Coronary artery (tissue), 2 donors: Measurements from ENCODE around the gene UVRAG.

ENCODE experiments used
- DNase-seq: peaks from one replicate; pipeline ENCODE4 v3.0.0-alpha.2; 2017; ENCODE audit warnings: low spot score
- H3K27ac ChIP-seq, 2 donors: fragments of 200-600 bp; sonication (generic); one replicate each; pipeline ENCODE4 v1.5.1; 2016 to 2019
- H3K4me3 ChIP-seq: fragments of 200-600 bp; sonication (generic); 2 replicates; pipeline ENCODE4 v1.5.1; 2016; ENCODE audit warnings: mild to moderate bottlenecking, moderate library complexity
- CTCF ChIP-seq: fragments of 200-600 bp; sonication (generic); IDR thresholded peaks from one replicate; pipeline ENCODE4 v1.5.1; 2019; ENCODE audit warnings: antibody characterized with exemption

The UVRAG gene

DNA sequence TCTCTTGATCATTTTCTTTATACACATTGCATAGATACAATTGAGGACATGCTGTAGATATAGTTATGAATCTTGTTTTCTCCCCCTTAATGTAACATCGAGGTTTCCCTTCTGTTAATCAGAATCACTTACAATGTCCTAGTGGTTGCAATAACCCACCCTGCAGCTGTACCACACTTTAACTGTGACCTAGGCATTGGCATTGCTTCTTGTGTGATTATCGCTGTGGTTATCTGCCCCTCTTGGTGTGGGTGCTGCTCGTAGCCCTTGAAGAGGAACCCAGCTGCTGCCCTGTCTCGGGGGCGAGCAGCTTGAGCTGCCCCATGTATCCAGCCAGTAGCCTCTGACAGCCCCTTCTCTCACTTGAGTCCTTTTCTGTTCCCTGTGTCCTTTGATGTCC lies 44.9 kb upstream of the UVRAG start:
- H3K4me3 ChIP-seq = no peak overlapping the region
- no peak for DNase-seq
- no peak for TF ChIP-seq CTCF
- no peak overlapping the region for H3K27ac ChIP-seq

- DNase-seq = no peak
- H3K4me3 ChIP-seq = no peak overlapping the region
Measured at GRCh38 chr11:75771646-75772410, 43.2 kb upstream of the UVRAG start.

DNA sequence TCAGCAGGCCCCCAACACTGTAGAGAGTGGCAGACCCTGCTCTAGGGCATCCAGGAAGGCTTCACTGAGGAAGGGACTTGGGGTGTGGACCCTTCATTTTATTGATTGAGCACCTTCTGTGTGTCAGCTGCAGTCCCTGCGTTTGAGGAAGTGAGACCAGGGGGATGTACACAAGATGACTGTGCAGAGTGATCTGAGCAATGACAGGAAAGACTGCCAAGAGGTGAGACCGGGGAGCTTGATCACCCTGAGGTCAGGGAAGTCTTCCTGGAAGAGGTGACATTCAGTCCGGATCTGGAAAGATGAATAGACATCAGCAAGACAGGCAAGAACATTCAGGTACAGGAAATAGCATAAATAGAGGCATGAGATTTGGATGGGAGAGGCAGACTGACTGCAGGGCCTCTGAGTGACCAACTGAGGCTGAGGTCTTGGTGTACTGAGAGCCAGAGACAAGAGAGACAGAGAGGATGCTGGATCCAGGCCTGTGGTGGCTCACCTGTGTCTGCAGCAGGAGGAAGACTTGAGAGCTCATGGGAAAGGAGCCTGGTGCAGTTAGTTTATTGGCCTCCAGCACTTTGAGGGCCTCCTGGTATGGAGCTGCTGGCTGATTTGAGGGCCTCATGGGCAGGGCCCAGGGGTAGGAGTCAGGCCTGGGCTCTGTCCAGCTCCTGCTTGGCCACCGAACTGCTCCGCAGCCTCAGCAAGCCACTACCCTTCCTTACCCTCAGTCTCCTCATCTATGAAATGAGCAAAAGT lies 41.2 kb upstream of the UVRAG start:
- no peak overlapping the region for H3K27ac ChIP-seq
- no peak for TF ChIP-seq CTCF
- no peak for DNase-seq
- H3K4me3 ChIP-seq = no peak overlapping the region

More at GRCh38 chr11:75771646-75772410, 43.2 kb upstream of the UVRAG start:
- no peak overlapping the region for H3K27ac ChIP-seq
- TF ChIP-seq CTCF = no peak

- DNase-seq = no peak
- Histone ChIP-seq H3K27ac (no peak overlapping the region), H3K4me3 (no peak overlapping the region)
- TF ChIP-seq CTCF = no peak
Measured at GRCh38 chr11:75775056-75775455, 40.0 kb upstream of the UVRAG start.

- no peak for DNase-seq
- no peak overlapping the region for H3K27ac ChIP-seq
- no peak for TF ChIP-seq CTCF
- H3K4me3 ChIP-seq = no peak overlapping the region
Measured at GRCh38 chr11:75776546-75776945, 38.5 kb upstream of the UVRAG start.

- Histone ChIP-seq H3K27ac (no peak overlapping the region), H3K4me3 (no peak overlapping the region)
- no peak for TF ChIP-seq CTCF
- no peak for DNase-seq
Measured at GRCh38 chr11:75777461-75778110, 37.4 kb upstream of the UVRAG start.
